AG04450 (cell line): ENCODE measurements around the gene NRG3. TPM values are rescaled to one million over a fixed set of nuclear protein-coding genes. Genes with fewer than 3 reads are reported as not detected.

Source experiments
- CTCF ChIA-PET: fragments of 300-600, 350-600 bp; formaldehyde crosslinking; extraction: SDS; loops from one replicate; lab custom pipeline; 2022; ENCODE audit warnings: antibody characterized with exemption, inconsistent platforms; lab: Charles Lee
- POLR2A ChIA-PET: fragments of 350-600 bp; formaldehyde crosslinking; extraction: SDS; loops from one replicate; lab custom pipeline; 2021; ENCODE audit warnings: antibody characterized with exemption, inconsistent platforms; lab: Yijun Ruan, JAX
- DNase-seq: peaks from one replicate; pipeline ENCODE4 v3.0.0-alpha.2; 2011; ENCODE audit warnings: low read depth, low spot score
- H3K27ac ChIP-seq: one replicate; pipeline ENCODE4 v1.5.1; 2012; ENCODE audit warnings: low read depth, low read length, control low read depth
- H3K27me3 ChIP-seq: one replicate; pipeline ENCODE4 v1.6.0; 2012; ENCODE audit warnings: low read length; ENCODE audit not compliant: control insufficient read depth, insufficient read depth
- H3K4me3 ChIP-seq: 2 replicates; pipeline ENCODE4 v1.5.1; 2011; ENCODE audit warnings: mild to moderate bottlenecking, low read depth, low read length, control low read depth
- H3K9me3 ChIP-seq: 2 replicates; pipeline ENCODE4 v1.5.1; 2012; ENCODE audit warnings: low read length; ENCODE audit not compliant: control insufficient read depth, insufficient read depth
- CTCF ChIP-seq: IDR thresholded peaks from 2 replicates; pipeline ENCODE4 v1.5.1; 2011; ENCODE audit warnings: low read depth, low read length, control low read depth, inconsistent platforms
- polyA plus RNA-seq: library from polyadenylated mRNA; depleted of rRNA; stranded (reverse); fragments of >200 nt; gene quantifications from 2 replicates; pipeline ENCODE4 v1.2.3, GENCODE V29; 2011

The NRG3 gene
- polyA plus RNA-seq, 1 experiment, result not detected

- Histone ChIP-seq H3K4me3 (no peak overlapping the region), H3K9me3 (no peaks in the 10 kb centered on the region; the same call in 1 of the 2 replicates), H3K27ac (no peak overlapping the region), H3K27me3 (no peaks in the 10 kb centered on the region)
- TF ChIP-seq CTCF, result no peak
- POLR2A ChIA-PET, result no interaction called here
- DNase-seq, result no peak
- CTCF ChIA-PET, result no interaction called here
These were observed 336.4 kb downstream of the NRG3 start for GRCh38 chr10:82211346-82211745.

- no peaks in the 10 kb centered on the region; the same call in 1 of the 2 replicates for H3K9me3 ChIP-seq
- no peak overlapping the region for H3K27ac ChIP-seq
- no peaks in the 10 kb centered on the region for H3K27me3 ChIP-seq
- ChIA-PET POLR2A (no interaction called here), CTCF (no interaction called here)
- no peak for DNase-seq
- no peak overlapping the region for H3K4me3 ChIP-seq
- TF ChIP-seq CTCF, result no peak
These were observed 337.8 kb downstream of the NRG3 start for GRCh38 chr10:82212753-82213152.

GRCh38 chr10:82213784-82214183 is 338.8 kb downstream of the NRG3 start:
- TF ChIP-seq CTCF, result no peak
- POLR2A ChIA-PET, result no interaction called here
- CTCF ChIA-PET, result no interaction called here
- H3K27me3 ChIP-seq, result no peaks in the 10 kb centered on the region
- no peak overlapping the region for H3K4me3 ChIP-seq
- H3K27ac ChIP-seq, result no peak overlapping the region
- no peaks in the 10 kb centered on the region; the same call in 1 of the 2 replicates for H3K9me3 ChIP-seq
- no peak for DNase-seq

GRCh38 chr10:82221056-82221455 is 346.1 kb downstream of the NRG3 start:
- ChIA-PET CTCF (no interaction called here), POLR2A (no interaction called here)
- TF ChIP-seq CTCF, result no peak
- Histone ChIP-seq H3K4me3 (no peak overlapping the region), H3K27me3 (no peaks in the 10 kb centered on the region), H3K9me3 (no peaks in the 10 kb centered on the region; the same call in 1 of the 2 replicates), H3K27ac (no peak overlapping the region)
- no peak for DNase-seq

GRCh38 chr10:82221601-82222149 is 346.7 kb downstream of the NRG3 start:
- ChIA-PET CTCF (no interaction called here), POLR2A (no interaction called here)
- no peak for TF ChIP-seq CTCF
- no peaks in the 10 kb centered on the region for H3K27me3 ChIP-seq
- DNase-seq, result no peak
- no peaks in the 10 kb centered on the region; the same call in 1 of the 2 replicates for H3K9me3 ChIP-seq
- no peak overlapping the region for H3K4me3 ChIP-seq
- no peak overlapping the region for H3K27ac ChIP-seq
